Neural crest cell (in vitro differentiated cells): ENCODE data around the gene ATG3. TPM values are rescaled to one million over a fixed set of nuclear protein-coding genes. Genes with fewer than 3 reads are reported as not detected.

Experiments
- DNase-seq: peaks from one replicate; pipeline ENCODE4 v3.0.0; 2021; ENCODE audit warnings: low read depth, mixed read lengths, low spot score
- H3K27ac Mint-ChIP-seq: one replicate; pipeline ENCODE4 v1.8.0; 2021; ENCODE audit warnings: mild to moderate bottlenecking, mixed read lengths; ENCODE audit not compliant: unreplicated experiment
- H3K27me3 Mint-ChIP-seq: 2 replicates; pipeline ENCODE4 v1.8.0; 2021; ENCODE audit warnings: low read depth, mild to moderate bottlenecking, mixed read lengths
- H3K36me3 Mint-ChIP-seq: 2 replicates; pipeline ENCODE4 v1.8.0; 2021; ENCODE audit warnings: low read depth, mild to moderate bottlenecking, mixed read lengths
- H3K4me1 Mint-ChIP-seq: 2 replicates; pipeline ENCODE4 v1.8.0; 2021; ENCODE audit warnings: mixed read lengths
- H3K4me3 Mint-ChIP-seq: one replicate; pipeline ENCODE4 v1.8.0; 2021; ENCODE audit warnings: mild to moderate bottlenecking, mixed read lengths
- H3K9me3 Mint-ChIP-seq: 2 replicates; pipeline ENCODE4 v1.8.0; 2021; ENCODE audit warnings: mixed read lengths
- CTCF ChIP-seq: fragments of 200-600 bp; sonication (generic); conservative IDR thresholded peaks from 2 replicates; pipeline ENCODE4 v1.5.0; 2021; ENCODE audit warnings: antibody characterized with exemption, mild to moderate bottlenecking
- total RNA-seq: library from RNA; stranded (reverse); gene quantifications from 2 replicates; pipeline ENCODE4 v1.2.1, GENCODE V29; 2021

ATG3 gene
- total RNA-seq, 1 donor from 2014 or later, result 46.1 TPM

- H3K27me3 Mint-ChIP-seq, result no peaks in the 10 kb centered on the region
- H3K4me3 Mint-ChIP-seq, result no peak overlapping the region
- H3K36me3 Mint-ChIP-seq, result no peaks in the 10 kb centered on the region
- peaks cover 65% of the 10 kb centered on the region for H3K4me1 Mint-ChIP-seq
- no peak for TF ChIP-seq CTCF
- no peak for DNase-seq
- no peaks in the 10 kb centered on the region for H3K9me3 Mint-ChIP-seq
- H3K27ac Mint-ChIP-seq, result peak overlapping the region; percentile 44
These were observed 42.8 kb upstream of the ATG3 start for GRCh38 chr3:112604536-112604935.

- Mint-ChIP-seq H3K27ac (peak overlapping the region; percentile 32), H3K27me3 (no peaks in the 10 kb centered on the region), H3K4me3 (no peak overlapping the region), H3K9me3 (no peaks in the 10 kb centered on the region), H3K4me1 (peaks cover 48% of the 10 kb centered on the region), H3K36me3 (peaks cover 3% of the 10 kb centered on the region)
- DNase-seq, result no peak
- no peak for TF ChIP-seq CTCF
These were observed 40.6 kb upstream of the ATG3 start for GRCh38 chr3:112602217-112602838.

- H3K27me3 Mint-ChIP-seq, result no peaks in the 10 kb centered on the region
- no peaks in the 10 kb centered on the region for H3K9me3 Mint-ChIP-seq
- TF ChIP-seq CTCF, result no peak
- peaks cover 18% of the 10 kb centered on the region for H3K4me1 Mint-ChIP-seq
- no peak for DNase-seq
- no peak overlapping the region for H3K27ac Mint-ChIP-seq
- H3K36me3 Mint-ChIP-seq, result peaks cover 11% of the 10 kb centered on the region
- no peak overlapping the region for H3K4me3 Mint-ChIP-seq
These were observed 37.0 kb upstream of the ATG3 start for GRCh38 chr3:112598731-112599130.

GRCh38 chr3:112597945-112598344 is 36.2 kb upstream of the ATG3 start:
- peaks cover 15% of the 10 kb centered on the region for H3K4me1 Mint-ChIP-seq
- DNase-seq, result no peak
- no peak overlapping the region for H3K27ac Mint-ChIP-seq
- H3K27me3 Mint-ChIP-seq, result no peaks in the 10 kb centered on the region
- H3K4me3 Mint-ChIP-seq, result no peak overlapping the region
- no peak for TF ChIP-seq CTCF
- H3K9me3 Mint-ChIP-seq, result no peaks in the 10 kb centered on the region
- peaks cover 13% of the 10 kb centered on the region for H3K36me3 Mint-ChIP-seq

GRCh38 chr3:112594856-112595255 is 33.1 kb upstream of the ATG3 start:
- H3K4me3 Mint-ChIP-seq, result no peak overlapping the region
- peaks cover 31% of the 10 kb centered on the region for H3K36me3 Mint-ChIP-seq
- H3K27ac Mint-ChIP-seq, result no peak overlapping the region

More at GRCh38 chr3:112594856-112595255, 33.1 kb upstream of the ATG3 start:
- peaks cover 4% of the 10 kb centered on the region for H3K4me1 Mint-ChIP-seq
- no peak for TF ChIP-seq CTCF
- H3K27me3 Mint-ChIP-seq, result no peaks in the 10 kb centered on the region
- DNase-seq, result no peak
- peaks cover 3% of the 10 kb centered on the region for H3K9me3 Mint-ChIP-seq
